ENCODE measurements around the gene ZDHHC22. TPM values are rescaled to one million over a fixed set of nuclear protein-coding genes. Genes with fewer than 3 reads are reported as not detected.

The ZDHHC22 gene
- total and polyA plus RNA-seq, 3 donors from 2014 or later, result 0.84 to 3.2 (median 1.7) TPM

GRCh38 chr14:77158882-77159255 is 17.3 kb upstream of the ZDHHC22 start:
- intact Hi-C loops (cut with DNase I; ENCODE audit: low total_unique reads), result no loop called here
- no peak overlapping the region for H3K4me3 ChIP-seq
- WGBS, 2 donors, result 76 to 84% methylated on average over 2 of the region's 2 CpGs
- H3K9me3 ChIP-seq, result no peaks in the 10 kb centered on the region
- H3K4me1 ChIP-seq, result peaks cover 10% of the 10 kb centered on the region
- no peaks in the 10 kb centered on the region for H3K27me3 ChIP-seq
- no peak for DNase-seq
- no peak for TF ChIP-seq POLR2A (IDR thresholded peaks at IDR 0.05)
- TF ChIP-seq CTCF (IDR thresholded peaks at IDR 0.05), result no peak
- H3K36me3 ChIP-seq (ENCODE audit: low read depth, missing control alignments), result no peaks in the 10 kb centered on the region
- no peak overlapping the region for H3K27ac ChIP-seq

- intact Hi-C loops (cut with DNase I; ENCODE audit: low total_unique reads), result no loop called here
Observed at GRCh38 chr14:77158175-77158881, 16.7 kb upstream of the ZDHHC22 start.

GRCh38 chr14:77157740-77158139 is 16.1 kb upstream of the ZDHHC22 start:
- DNase-seq, result no peak
- intact Hi-C loops (cut with DNase I; ENCODE audit: low total_unique reads), result no loop called here
- H3K36me3 ChIP-seq (ENCODE audit: low read depth, missing control alignments), result no peaks in the 10 kb centered on the region
- no peaks in the 10 kb centered on the region for H3K9me3 ChIP-seq
- no peaks in the 10 kb centered on the region for H3K27me3 ChIP-seq
- 70 to 94% methylated on average over 5 to 11 of the region's 11 CpGs for WGBS, 2 donors
- H3K4me1 ChIP-seq, result peaks cover 10% of the 10 kb centered on the region
- no peak overlapping the region for H3K27ac ChIP-seq
- no peak overlapping the region for H3K4me3 ChIP-seq
- TF ChIP-seq POLR2A (IDR thresholded peaks at IDR 0.05) (no peak), CTCF (IDR thresholded peaks at IDR 0.05) (no peak)

More at GRCh38 chr14:77158175-77158881, 16.7 kb upstream of the ZDHHC22 start:
- TF ChIP-seq CTCF (IDR thresholded peaks at IDR 0.05) (no peak), POLR2A (IDR thresholded peaks at IDR 0.05) (no peak)
- 31 to 47% methylated on average over 18 of the region's 18 CpGs for WGBS, 2 donors
- H3K4me1 ChIP-seq, result peaks cover 10% of the 10 kb centered on the region
- no peaks in the 10 kb centered on the region for H3K27me3 ChIP-seq
- peak; percentile 55 for DNase-seq
- no peak overlapping the region for H3K27ac ChIP-seq
- H3K9me3 ChIP-seq, result no peaks in the 10 kb centered on the region
- H3K36me3 ChIP-seq (ENCODE audit: low read depth, missing control alignments), result no peaks in the 10 kb centered on the region
- no peak overlapping the region for H3K4me3 ChIP-seq

- intact Hi-C loops (cut with DNase I; ENCODE audit: low total_unique reads), result no loop called here
- H3K36me3 ChIP-seq (ENCODE audit: low read depth, missing control alignments), result no peaks in the 10 kb centered on the region
- 48 to 86% methylated on average over 2 of the region's 2 CpGs for WGBS, 2 donors
- DNase-seq, result no peak
- H3K9me3 ChIP-seq, result no peaks in the 10 kb centered on the region
- H3K27ac ChIP-seq, result no peak overlapping the region
- peaks cover 14% of the 10 kb centered on the region for H3K4me1 ChIP-seq
- H3K4me3 ChIP-seq, result no peak overlapping the region
- TF ChIP-seq POLR2A (IDR thresholded peaks at IDR 0.05) (no peak), CTCF (IDR thresholded peaks at IDR 0.05) (no peak)
- H3K27me3 ChIP-seq, result no peaks in the 10 kb centered on the region
Observed at GRCh38 chr14:77155083-77155482, 13.5 kb upstream of the ZDHHC22 start.

GRCh38 chr14:77154421-77154820 is 12.8 kb upstream of the ZDHHC22 start:
- intact Hi-C loops (cut with DNase I; ENCODE audit: low total_unique reads), result no loop called here
- Histone ChIP-seq H3K27ac (no peak overlapping the region), H3K4me3 (no peak overlapping the region), H3K4me1 (peaks cover 14% of the 10 kb centered on the region), H3K27me3 (no peaks in the 10 kb centered on the region), H3K36me3 (ENCODE audit: low read depth, missing control alignments) (no peaks in the 10 kb centered on the region), H3K9me3 (no peaks in the 10 kb centered on the region)
- TF ChIP-seq POLR2A (IDR thresholded peaks at IDR 0.05) (no peak), CTCF (IDR thresholded peaks at IDR 0.05) (no peak)
- peak; percentile 25 for DNase-seq
- WGBS, 2 donors, result 40 to 59% methylated on average over 7 of the region's 7 CpGs

All from testis (tissue), 3 donors.